GM12873 (cell line): ENCODE measurements around the gene SLC22A23.

ENCODE experiments used
- TF ChIP-seq, protein P1 (sequence below): IDR thresholded peaks from 2 replicates; pipeline ENCODE4 v1.5.1; 2012; ENCODE audit warnings: low read depth, mild to moderate bottlenecking, moderate library complexity, low read length, control low read depth; ENCODE audit not compliant: insufficient read depth; ENCODE audit errors: missing control alignments

SLC22A23 gene

DNA sequence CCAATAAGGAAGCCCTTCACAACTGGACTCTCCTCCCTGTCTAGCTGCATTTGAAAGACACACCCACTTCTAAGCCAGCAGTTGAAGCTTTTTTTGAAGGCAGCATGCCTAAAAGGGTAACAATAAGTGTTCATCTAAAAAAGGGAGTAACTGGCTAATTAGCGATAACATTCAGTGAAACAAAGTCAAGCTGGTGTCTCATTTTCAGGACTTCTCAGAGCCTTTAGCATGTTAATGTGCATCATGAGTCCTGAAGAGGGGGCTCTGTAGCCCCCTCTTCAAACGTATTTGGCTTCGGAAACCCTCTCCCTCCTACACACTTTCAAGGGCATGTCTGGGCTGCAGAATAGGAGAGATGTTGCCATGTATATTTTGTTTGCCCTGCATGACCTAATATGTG, 28.1 kb downstream of the SLC22A23 start:
- TF ChIP-seq, protein P1, sequence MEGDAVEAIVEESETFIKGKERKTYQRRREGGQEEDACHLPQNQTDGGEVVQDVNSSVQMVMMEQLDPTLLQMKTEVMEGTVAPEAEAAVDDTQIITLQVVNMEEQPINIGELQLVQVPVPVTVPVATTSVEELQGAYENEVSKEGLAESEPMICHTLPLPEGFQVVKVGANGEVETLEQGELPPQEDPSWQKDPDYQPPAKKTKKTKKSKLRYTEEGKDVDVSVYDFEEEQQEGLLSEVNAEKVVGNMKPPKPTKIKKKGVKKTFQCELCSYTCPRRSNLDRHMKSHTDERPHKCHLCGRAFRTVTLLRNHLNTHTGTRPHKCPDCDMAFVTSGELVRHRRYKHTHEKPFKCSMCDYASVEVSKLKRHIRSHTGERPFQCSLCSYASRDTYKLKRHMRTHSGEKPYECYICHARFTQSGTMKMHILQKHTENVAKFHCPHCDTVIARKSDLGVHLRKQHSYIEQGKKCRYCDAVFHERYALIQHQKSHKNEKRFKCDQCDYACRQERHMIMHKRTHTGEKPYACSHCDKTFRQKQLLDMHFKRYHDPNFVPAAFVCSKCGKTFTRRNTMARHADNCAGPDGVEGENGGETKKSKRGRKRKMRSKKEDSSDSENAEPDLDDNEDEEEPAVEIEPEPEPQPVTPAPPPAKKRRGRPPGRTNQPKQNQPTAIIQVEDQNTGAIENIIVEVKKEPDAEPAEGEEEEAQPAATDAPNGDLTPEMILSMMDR: no peak

DNA sequence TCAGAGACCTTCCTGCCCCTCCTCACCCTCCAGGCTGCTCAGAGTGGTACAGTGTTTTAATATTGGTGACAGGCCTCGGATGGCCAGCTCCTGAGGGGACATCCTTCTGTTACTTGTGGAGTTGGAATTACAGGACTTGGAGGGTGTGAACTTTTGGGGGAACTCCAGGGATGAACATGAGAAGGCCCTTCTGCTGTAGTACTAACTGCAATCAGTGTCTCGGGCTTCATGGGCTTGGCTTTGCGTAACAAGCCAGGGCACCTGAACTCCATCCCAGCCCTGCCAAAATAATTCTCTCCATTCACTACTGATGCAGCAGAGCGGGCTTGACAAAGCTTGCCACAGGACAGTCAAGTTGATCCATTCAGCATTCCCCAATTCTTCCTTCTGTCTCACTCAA, 28.6 kb downstream of the SLC22A23 start:
- TF ChIP-seq, protein P1: no peak

DNA sequence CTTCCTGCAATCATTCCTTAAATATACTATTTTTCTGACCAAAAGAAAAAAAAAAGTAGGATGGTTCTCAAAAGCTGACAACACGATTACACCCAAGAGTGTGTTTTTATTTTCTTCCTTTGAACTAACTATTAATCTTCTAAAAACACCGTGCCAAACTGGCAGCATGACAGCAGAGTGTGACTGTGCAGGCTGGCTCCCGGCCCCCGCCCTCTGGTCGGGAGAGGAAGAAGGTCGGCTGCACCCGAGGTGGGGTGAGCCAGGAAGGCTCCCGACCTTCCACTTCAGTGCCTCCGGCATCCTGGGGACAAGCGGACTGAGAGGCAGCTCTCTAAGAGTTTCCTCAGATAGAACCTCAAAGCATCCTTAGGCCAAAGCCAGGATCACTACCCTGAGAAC, 29.2 kb downstream of the SLC22A23 start:
- TF ChIP-seq, protein P1: no peak

DNA sequence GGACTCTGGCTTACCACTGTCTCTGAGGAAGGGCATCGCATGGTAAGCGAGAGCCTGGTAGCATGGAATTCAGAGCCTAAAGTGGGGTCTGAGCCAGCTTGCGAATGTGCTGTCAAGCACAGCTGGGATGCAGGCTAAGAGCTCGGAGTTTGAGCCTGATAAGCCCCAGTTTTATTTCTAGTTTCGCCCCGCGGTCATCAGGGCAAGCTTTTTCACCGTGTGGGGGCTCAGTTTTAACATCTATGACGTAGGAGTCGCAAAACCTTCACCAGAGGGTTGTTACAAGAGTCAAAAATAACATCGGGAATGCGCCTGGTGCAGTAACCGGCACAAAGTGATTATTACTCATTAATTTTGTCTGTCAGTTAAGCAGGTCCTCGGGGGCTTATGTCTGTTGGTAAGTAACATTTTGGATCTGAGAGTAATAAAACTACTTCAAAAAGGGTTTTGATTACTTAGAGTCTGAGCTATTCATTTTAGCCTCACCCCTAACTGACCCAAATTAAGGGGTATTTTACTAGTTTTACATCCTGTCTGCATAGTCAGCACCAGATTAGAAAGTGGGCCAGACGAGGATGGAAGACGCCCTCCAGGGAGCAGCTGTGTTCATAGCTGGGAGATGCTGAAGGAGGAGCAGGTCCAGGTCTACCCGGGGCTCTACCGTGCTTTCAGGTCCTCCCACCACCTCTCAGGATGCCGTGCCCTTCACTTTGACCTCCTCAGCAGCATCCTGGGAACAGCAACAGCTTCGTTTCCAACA, 29.7 kb downstream of the SLC22A23 start:
- TF ChIP-seq, protein P1: no peak

DNA sequence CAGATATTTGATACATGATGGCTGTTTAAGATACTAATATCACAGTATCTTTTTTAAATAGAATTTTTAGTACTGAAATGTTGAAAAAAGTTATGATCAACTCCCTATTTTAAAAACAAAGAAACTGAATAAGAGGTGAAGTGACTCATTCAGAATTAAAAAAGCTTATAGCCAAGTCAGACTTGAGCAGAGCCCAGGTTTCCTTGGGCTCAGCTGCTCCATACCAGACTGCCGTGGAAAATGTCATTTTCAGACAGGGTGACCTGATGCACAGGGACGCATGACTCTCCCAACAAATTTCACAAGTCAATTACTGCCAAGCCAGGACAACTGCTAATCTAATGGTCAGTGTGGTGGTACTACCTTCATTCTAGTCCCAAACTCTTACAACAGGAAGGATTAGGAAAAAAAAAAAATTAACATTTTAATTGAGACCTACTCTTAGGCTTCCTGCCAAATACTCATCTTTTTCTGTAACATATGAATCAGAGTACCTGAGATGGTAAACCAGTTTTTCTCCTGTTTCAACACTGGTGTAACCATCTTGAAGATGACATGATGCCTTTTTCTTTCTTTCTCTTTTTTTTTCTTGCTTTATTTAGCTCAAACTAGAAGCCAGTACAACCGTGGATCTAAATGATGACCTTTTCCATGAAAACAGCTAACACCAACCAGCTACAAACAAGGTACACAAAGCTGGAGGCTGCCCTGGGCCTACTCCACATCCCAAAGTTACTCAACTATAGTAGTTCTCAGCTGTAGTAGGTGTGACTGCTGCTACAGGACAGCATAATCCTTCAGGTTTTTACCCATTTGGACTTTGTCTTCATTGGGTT, 30.5 kb downstream of the SLC22A23 start:
- TF ChIP-seq, protein P1: no peak

DNA sequence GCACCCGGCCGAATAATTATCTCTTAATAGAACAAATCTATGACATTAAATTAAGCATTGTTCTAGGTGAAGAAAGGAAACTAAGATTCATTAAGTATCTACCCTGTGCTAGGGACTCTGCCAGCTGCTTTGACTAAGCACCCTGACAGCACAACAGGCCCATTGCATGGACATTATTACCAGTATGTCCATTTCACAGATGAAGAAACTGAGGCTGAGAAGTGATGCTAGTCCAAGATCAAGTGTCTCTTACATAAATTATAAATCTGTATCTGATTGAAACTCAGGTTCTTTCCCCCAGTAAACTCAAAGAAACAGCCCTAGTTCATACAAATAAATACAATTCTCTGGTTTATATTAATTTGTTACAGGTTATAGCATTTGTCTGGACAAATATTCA, 31.3 kb downstream of the SLC22A23 start:
- TF ChIP-seq, protein P1: no peak

DNA sequence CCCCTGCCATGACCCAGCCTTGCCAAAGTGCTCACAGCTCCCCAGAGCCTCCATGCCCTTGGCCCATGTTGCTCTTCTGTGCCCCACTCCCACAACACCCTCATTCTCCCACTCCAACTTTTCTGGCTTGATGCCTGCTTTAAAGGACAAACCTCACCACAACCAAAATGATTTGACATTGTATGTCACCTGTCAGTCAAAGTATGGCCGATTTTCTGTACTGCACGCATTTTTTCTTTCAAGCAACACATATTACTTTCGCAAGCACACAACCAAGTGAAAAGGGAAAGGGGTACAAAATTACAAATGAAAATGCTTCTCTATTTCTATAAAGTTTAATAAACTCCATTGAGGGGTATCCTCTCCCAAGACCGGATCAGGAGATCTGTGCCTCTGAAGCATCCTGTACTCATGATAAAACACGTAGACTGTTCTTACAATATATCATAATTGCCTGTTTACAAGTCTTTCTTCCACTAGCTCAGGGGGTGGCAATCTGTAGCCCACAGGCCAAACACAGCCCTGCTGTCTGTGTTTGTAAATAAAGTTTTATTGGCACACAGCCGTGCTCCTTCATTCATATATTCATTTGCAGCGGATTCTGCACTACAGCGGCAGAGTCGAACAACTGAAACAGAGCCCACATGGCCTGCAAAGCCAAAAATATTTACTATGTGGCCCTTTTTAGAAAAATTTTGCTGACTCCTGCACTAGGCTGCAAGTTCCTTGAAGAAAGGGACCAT, 32.5 kb downstream of the SLC22A23 start:
- TF ChIP-seq, protein P1: no peak
